CD4-positive, alpha-beta T cell treated with Interleukin-6 for 4 hours (primary cell): ENCODE results near the gene FGA.
A peak's percentile ranks its signal among the peaks of the same experiment; 100 is the strongest.

ENCODE experiments used
- DNase-seq: peaks from one replicate; pipeline ENCODE4 v3.0.0-alpha.2; 2020; ENCODE audit warnings: mixed read lengths

The FGA gene

DNA sequence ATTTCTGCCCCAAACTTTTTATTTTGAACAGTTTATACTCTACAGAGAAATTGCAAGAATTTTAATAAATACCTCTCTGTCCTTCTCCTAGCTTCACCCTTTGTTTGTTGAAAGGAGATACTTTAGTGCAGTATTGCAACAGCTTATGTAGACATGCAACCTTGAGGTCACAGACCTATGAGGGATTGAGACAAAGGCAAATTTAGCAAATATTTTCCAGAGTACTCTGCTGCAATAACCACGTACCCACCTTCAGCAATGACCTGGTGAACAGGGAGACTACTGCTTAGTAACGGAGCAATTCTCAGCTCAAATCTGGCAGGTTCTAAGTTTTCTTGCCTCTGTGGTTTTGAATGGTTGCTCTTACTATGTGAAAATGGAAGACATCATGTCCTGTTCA, 13.2 kb downstream of the FGA start:
- DNase-seq: no peak

DNA sequence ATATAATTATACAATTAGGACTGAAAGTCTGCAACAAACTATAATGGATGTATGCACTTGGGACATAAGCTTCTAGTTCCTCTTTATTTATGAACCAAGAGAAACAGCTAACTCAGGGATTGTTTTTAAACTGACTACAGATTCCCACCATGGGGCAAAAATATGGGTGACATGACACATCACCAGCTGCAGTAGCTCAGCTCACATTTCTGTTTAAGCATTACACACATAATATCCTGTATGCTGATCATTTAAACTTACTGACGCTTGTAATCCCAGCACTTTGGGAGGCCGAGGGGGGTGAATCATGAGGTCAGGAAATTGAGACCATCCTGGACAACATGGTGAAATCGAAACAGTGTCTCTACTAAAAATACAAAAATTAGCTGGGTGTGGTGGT, 16.2 kb downstream of the FGA start:
- DNase-seq: no peak

- no peak for DNase-seq
Observed at GRCh38 chr4:154573190-154573870, 17.2 kb downstream of the FGA start.

DNA sequence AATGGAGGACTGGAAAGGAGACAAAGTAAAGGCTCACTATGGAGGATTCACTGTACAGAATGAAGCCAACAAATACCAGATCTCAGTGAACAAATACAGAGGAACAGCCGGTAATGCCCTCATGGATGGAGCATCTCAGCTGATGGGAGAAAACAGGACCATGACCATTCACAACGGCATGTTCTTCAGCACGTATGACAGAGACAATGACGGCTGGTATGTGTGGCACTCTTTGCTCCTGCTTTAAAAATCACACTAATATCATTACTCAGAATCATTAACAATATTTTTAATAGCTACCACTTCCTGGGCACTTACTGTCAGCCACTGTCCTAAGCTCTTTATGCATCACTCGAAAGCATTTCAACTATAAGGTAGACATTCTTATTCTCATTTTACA, 21.0 kb downstream of the FGA start:
- DNase-seq: no peak

GRCh38 chr4:154569028-154569427, 21.5 kb downstream of the FGA start:
- DNase-seq: no peak

DNA sequence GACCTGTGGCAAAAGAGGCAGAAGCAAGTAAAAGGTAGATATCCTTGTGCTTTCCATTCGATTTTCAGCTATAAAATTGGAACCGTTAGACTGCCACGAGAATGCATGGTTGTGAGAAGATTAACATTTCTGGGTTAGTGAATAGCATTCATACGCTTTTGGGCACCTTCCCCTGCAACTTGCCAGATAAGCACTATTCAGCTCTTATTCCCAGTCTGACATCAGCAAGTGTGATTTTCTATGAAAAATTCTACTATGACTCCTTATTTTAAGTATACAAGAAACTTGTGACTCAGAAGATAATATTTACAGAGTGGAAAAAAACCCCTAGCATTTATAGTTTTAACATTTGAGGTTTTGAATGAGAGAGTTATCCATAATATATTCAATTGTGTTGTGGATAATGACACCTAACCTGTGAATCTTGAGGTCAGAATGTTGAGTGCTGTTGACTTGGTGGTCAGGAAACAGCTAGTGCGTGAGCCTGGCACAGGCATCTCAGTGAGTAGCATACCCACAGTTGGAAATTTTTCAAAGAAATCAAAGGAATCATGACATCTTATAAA, 23.8 kb downstream of the FGA start:
- DNase-seq: no peak

DNA sequence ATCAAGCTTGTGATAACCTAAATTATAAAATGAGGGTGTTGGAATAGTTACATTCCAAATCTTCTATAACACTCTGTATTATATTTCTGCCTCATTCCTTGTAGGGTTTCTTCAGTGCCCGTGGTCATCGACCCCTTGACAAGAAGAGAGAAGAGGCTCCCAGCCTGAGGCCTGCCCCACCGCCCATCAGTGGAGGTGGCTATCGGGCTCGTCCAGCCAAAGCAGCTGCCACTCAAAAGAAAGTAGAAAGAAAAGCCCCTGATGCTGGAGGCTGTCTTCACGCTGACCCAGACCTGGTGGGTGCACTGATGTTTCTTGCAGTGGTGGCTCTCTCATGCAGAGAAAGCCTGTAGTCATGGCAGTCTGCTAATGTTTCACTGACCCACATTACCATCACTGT, 24.8 kb downstream of the FGA start:
- no peak for DNase-seq

- no peak for DNase-seq
Observed at GRCh38 chr4:154564311-154564710, 26.2 kb downstream of the FGA start.

DNA sequence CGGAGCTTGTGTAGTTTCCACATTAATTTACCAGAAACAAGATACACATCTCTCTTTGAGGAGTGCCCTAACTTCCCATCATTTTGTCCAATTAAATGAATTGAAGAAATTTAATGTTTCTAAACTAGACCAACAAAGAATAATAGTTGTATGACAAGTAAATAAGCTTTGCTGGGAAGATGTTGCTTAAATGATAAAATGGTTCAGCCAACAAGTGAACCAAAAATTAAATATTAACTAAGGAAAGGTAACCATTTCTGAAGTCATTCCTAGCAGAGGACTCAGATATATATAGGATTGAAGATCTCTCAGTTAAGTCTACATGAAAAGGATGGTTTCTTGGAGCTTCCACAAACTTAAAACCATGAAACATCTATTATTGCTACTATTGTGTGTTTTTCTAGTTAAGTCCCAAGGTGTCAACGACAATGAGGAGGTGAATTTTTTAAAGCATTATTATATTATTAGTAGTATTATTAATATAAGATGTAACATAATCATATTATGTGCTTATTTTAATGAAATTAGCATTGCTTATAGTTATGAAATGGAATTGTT, 27.8 kb downstream of the FGA start, which contains the start of gene FGB:
FGB (plus strand) TSS at position 315 of the 558 bp plus-strand sequence; CDS start at position 323, 8 bp downstream.
- no peak for DNase-seq

DNA sequence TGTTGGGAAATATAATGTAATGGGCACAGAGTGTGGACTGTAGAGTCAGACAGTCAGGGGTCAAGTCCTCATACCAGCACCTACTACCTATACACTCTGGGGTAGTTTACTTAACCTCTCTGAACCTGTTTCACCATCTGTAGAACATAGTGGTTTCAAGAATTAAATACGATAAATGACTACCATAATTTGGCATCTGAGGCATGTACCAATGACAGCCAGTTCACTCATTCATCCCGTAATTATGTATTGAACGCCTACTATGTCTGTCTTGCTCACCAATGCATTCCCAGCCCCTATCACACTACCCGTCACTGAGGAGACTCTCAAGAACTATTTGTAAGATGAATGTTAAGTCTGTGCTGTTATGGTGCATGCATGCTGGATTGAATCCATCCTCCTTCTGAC, 29.7 kb downstream of the FGA start:
- no peak for DNase-seq

- no peak for DNase-seq
Observed at GRCh38 chr4:154560419-154560801, 30.1 kb downstream of the FGA start.

- no peak for DNase-seq
Observed at GRCh38 chr4:154559494-154560418, 30.8 kb downstream of the FGA start.

DNA sequence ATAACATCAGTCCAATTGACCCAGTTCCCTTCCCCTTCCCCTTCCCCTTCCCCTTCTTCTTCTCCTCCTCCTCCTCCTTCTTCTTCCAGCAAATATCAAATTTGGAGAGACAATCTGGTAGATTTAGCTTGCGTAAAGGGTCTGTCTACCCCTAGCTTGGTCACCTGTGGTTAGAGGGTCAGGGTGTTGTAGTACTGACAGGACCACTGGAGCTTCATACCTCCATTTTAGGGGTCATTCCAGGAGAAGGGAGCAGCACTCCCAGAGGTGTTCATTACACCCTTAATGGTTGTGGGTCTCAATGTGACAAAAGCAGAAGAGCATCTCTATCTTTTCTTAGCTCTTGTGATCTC, 31.4 kb downstream of the FGA start:
- no peak for DNase-seq

DNA sequence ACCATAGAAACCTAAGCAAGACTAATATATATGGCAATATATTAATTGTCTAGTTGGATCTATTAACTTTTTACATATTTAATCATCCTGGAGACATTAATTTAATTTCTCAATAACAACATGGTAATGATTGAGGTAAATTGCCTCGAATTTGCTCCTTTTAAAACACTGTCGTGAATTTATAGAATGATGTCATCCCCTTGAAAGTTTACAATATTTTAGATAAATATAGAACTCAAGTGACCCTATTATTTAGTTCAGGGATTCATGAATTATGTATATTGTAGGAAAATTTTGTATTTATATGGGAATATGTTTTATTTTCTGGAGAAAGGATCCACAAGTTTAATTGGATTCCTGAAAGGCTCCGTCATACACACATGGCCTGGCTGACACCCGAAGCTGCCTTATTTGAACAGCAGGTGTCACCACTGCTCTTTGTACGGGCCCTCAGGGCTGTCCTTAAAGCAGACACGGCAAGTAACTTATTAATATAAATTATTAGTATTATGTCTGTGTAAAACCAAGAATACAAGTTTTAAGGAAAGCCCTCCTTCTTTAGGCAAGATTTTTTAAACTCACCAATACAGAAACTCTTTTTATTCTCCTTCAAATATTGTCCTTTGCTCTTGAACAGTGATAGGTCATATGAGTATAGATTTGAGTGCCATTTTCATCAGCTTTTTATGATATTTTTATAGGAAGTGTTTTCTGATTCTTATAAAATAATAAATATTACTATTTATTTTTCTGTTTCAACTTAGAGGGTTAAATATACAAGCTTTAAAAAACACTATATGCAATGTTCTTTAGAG, 38.5 kb downstream of the FGA start:
- DNase-seq: peak; percentile 76

GRCh38 chr4:154549894-154550790, 40.4 kb downstream of the FGA start, which contains the start of gene PLRG1:
PLRG1 (minus strand) TSS chr4:154550400; CDS start chr4:154550308, 92 bp downstream.
- DNase-seq: peak; percentile 98

- no peak for DNase-seq
Observed at GRCh38 chr4:154545689-154546088, 44.9 kb downstream of the FGA start.

- DNase-seq: no peak
Observed at GRCh38 chr4:154542271-154542879, 48.2 kb downstream of the FGA start.
